Measurements from ENCODE around the gene SCN4A.

DNA sequence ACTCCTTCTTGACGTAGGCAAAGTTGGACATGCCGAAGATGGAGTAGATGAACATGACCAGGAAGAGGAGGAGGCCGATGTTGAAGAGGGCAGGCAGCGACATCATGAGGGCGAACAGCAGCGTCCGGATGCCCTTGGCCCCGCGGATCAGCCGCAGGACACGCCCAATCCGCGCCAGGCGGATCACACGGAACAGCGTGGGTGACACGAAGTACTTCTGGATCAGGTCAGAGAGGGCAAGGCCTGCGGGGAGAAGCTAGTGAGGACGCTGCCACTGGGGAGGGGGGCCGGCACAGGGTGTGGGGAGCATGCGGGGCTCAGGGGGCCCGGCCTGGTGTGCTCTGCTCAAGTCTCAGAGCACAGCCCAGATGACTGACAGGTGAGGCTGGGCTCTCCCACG is 31.0 kb downstream of the SCN4A start:
- TF ChIP-seq, protein P1, sequence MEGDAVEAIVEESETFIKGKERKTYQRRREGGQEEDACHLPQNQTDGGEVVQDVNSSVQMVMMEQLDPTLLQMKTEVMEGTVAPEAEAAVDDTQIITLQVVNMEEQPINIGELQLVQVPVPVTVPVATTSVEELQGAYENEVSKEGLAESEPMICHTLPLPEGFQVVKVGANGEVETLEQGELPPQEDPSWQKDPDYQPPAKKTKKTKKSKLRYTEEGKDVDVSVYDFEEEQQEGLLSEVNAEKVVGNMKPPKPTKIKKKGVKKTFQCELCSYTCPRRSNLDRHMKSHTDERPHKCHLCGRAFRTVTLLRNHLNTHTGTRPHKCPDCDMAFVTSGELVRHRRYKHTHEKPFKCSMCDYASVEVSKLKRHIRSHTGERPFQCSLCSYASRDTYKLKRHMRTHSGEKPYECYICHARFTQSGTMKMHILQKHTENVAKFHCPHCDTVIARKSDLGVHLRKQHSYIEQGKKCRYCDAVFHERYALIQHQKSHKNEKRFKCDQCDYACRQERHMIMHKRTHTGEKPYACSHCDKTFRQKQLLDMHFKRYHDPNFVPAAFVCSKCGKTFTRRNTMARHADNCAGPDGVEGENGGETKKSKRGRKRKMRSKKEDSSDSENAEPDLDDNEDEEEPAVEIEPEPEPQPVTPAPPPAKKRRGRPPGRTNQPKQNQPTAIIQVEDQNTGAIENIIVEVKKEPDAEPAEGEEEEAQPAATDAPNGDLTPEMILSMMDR (IDR thresholded peaks at IDR 0.05) = no peak
- no peak for TF ChIP-seq POLR2A (IDR thresholded peaks at IDR 0.05)
- no peak for TF ChIP-seq POLR2AphosphoS5 (IDR thresholded peaks at IDR 0.05)

All from breast epithelium (tissue), 3 donors.